HPDE6-E6E7 (cell line): ENCODE data around the gene SULT1A2.
"Not testable (repeated sequence)": the region's sequence is repeated elsewhere in the genome, so short reads cannot be mapped to it uniquely, and the experiment has no call there.

Experiments used
- DNase-seq: peaks from one replicate; pipeline ENCODE4 v3.0.0; 2011; ENCODE audit warnings: missing footprints; ENCODE audit errors: extremely low spot score

Gene SULT1A2

GRCh38 chr16:28596840-28597691, at the start of gene SULT1A2:
TSS of gene SULT1A2 (minus strand) at chr16:28597050. CDS start at chr16:28595930, 1,120 bp downstream.
- peak; percentile 34 for DNase-seq

GRCh38 chr16:28639959-28640358, 43.1 kb upstream of the SULT1A2 start:
- not testable (repeated sequence) for DNase-seq

GRCh38 chr16:28638359-28638758, 41.5 kb upstream of the SULT1A2 start:
- DNase-seq, result not testable (repeated sequence)

GRCh38 chr16:28637765-28638164, 40.9 kb upstream of the SULT1A2 start, which contains the start of gene NPIPB8:
TSS of gene NPIPB8 (plus strand) at chr16:28638065. CDS start at chr16:28638361, 296 bp downstream.
- not testable (repeated sequence) for DNase-seq

GRCh38 chr16:28636093-28636823, 39.4 kb upstream of the SULT1A2 start:
- not testable (repeated sequence) for DNase-seq

- DNase-seq, result not testable (repeated sequence)
These were observed 34.1 kb upstream of the SULT1A2 start for GRCh38 chr16:28630905-28631304.

- DNase-seq, result peak; percentile 51
These were observed 26.4 kb upstream of the SULT1A2 start for GRCh38 chr16:28623172-28623711.

GRCh38 chr16:28622532-28623171, 25.8 kb upstream of the SULT1A2 start:
- not testable (repeated sequence) for DNase-seq

- no peak for DNase-seq
These were observed 24.8 kb upstream of the SULT1A2 start for GRCh38 chr16:28621481-28622155.

- DNase-seq, result not testable (repeated sequence)
These were observed 23.5 kb upstream of the SULT1A2 start for GRCh38 chr16:28620316-28620715.

GRCh38 chr16:28617874-28618273, 21.0 kb upstream of the SULT1A2 start:
- no peak for DNase-seq

GRCh38 chr16:28616636-28617035, 19.8 kb upstream of the SULT1A2 start:
- no peak for DNase-seq

GRCh38 chr16:28616224-28616577, 19.4 kb upstream of the SULT1A2 start:
- DNase-seq, result not testable (repeated sequence)

- DNase-seq, result not testable (repeated sequence)
These were observed 18.8 kb upstream of the SULT1A2 start for GRCh38 chr16:28615486-28616223.

GRCh38 chr16:28614561-28614960, 17.7 kb upstream of the SULT1A2 start:
- not testable (repeated sequence) for DNase-seq

- not testable (repeated sequence) for DNase-seq
These were observed 17.1 kb upstream of the SULT1A2 start for GRCh38 chr16:28613912-28614311.

GRCh38 chr16:28612359-28613280, 15.8 kb upstream of the SULT1A2 start:
- DNase-seq, result not testable (repeated sequence)

- no peak for DNase-seq
These were observed 13.8 kb upstream of the SULT1A2 start for GRCh38 chr16:28610595-28611191.
